NCI-H2171 treated with DMSO at 0.1 percent for 48 hours (cell line): ENCODE measurements around the gene SLC8A1.

Experiments
- DNase-seq: peaks from one replicate; lab custom pipeline; 2025; lab: John Stamatoyannopoulos, UW

Gene SLC8A1

GRCh38 chr2:40270372-40270771, 181.5 kb downstream of the SLC8A1 start:
- no peak for DNase-seq

- no peak for DNase-seq
These were observed 183.3 kb downstream of the SLC8A1 start for GRCh38 chr2:40268566-40268965.

DNA sequence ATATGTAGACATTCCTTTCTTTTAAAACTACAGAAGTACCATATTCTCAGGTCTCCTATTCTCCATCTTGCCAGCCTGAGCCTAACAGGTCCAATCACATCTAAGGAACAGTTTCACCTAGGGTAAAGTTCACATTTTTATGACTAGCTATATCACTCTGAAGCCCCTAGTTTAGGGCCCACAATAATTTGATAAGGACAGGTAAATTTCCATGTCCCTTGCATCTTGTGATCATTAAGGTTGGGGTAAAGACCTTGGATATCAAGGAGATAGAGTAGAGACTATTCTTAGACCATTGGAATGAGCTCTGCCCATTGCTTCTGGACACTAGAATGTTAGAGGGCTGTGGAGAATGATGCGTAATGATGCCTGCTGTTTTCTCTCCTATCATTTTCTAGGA, 185.7 kb downstream of the SLC8A1 start:
- DNase-seq: no peak

GRCh38 chr2:40265602-40266001, 186.3 kb downstream of the SLC8A1 start:
- no peak for DNase-seq

- no peak for DNase-seq
These were observed 190.8 kb downstream of the SLC8A1 start for GRCh38 chr2:40261042-40261441.

DNA sequence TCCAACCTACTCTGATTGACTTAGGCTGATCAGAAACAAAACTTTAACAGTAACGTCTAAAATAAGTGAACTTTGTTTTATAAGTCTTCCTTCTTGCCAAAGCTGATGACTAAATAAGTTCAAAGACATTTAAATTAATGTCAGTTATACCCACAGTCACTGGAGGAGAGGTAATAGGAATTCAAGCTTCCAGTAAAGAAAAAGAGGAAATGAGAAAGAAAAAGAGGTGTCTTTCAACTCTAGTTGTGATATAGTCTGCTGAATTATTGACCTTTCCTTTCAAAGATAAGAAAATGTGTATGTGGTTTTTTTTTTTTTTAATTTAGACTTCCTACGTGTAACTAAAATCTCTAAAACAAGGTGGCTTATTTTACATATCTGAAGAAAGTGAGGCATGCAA, 191.5 kb downstream of the SLC8A1 start:
- DNase-seq: no peak

GRCh38 chr2:40259900-40260299, 192.0 kb downstream of the SLC8A1 start:
- DNase-seq: no peak

DNA sequence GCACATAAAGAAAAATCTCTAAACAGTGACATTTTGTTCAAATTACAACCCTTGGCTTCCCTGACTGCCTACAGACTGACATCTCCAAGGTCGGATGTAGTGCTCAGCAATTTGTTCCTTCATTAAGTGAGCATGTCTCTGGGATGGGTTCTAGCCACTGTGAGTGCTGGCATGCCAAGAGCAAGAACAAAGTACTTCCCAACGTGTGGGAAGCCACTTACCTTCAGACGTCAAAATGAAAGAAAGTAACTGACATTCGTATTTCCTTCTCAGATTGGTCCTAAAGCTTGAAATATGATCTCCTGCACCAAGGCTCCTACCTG, 193.8 kb downstream of the SLC8A1 start:
- DNase-seq: no peak

DNA sequence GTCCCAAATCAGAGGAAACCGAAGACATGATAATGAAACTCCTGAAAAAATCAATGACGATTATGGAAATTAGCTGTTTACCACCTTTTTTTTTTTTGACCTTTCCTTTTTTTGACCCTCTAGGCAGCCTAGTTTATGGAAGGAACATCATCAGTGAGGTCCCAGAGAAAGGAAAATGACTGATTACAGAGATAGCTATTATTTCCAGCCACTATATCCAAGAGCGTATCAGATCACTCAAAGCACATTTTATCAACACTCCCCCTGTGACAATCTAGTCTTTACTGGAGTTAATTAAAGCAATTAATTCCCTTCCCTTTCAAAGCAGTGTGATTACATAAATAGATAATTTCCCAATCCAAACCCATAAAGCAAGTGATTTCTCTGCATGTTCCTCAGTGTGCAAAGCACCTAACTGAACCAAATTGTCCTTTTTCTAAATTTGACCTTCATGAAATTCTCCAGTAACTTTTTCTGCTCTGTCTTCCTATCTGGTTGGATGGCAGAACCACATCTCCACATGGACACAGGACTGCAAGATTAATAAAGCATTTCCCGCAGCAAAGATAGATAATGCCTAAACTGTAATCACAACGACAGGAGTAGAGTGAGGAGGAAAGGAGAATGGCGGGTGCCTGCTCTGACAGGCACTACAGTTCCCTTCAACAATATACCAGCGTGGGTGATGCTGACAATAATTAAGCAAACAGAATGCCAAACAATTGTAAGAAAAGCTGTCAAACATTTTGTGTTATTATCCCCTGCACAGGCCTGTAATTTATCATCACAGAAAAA, 194.4 kb downstream of the SLC8A1 start:
- DNase-seq: no peak

DNA sequence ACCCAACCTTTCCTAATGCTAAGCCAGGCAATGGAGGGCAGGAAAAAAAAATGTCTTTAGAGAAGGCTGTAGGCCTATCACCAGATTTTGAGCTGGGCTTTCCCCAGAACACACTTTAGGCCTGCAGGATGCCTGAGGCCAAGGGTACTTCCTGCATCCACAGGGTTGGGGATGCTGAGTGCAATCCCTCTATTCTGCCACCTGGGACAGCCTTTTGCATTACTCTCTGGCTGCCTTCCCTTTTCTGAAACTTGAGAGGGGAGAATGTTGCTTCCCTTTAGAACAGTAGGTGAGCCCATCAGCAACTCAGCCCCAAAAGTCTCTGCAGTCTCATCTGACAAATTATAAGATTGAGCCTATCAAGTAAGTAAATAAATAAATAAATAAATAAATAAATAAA, 195.2 kb downstream of the SLC8A1 start:
- peak; percentile 35 for DNase-seq

DNA sequence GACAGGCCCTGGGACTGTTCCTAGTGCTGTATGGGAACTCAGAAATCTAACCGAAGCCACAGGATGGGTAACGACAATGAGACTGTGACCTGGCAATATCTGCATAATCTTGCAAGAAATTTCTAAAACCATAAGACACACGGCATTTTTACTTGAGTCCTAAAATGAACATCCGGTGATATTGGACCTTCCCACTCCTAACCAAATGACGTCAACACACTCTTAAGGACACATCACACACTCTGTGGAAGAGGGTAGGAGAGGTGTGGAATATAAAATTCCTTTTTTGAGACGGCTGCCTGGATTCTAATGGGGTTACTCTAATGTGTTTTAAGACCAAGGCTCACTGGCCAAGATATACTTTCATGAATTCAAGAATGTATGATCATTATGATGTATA, 195.9 kb downstream of the SLC8A1 start:
- no peak for DNase-seq

DNA sequence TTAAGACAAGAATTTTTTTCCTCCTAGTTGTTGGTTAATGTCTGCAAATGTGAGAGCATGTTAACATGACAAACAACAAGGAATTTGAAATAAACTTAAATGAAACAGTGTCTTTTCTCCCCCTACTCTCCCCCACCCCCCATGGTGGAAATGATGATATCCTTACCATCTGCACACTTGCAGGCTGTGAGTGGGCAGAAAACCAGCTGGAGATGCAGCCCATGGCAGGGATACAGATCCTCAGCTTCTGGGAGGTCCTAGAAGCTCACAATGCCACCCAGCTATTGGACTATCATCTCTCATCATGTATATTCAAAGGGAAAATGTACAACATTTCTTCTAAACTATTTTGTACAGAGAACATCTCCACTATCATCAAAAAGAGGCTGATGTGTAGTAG, 196.8 kb downstream of the SLC8A1 start:
- DNase-seq: no peak

DNA sequence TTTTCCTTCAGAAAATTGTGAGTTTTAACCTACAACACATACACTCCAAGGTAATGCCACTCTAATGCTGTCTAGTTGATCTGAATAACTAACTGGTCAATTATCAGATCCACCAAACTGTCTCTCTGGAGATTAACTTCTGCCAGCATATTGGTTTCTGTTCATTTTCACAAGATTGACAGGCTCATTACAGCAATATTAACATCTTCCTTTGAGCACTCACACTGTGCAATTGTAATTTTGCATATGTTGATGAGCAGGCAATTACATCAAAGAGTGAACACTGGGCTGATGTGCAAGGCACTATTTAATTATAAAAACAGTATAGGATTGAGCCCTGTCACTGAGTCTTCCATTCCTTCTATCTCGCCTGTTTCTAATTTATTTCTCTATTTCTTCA, 197.3 kb downstream of the SLC8A1 start:
- DNase-seq: no peak

- DNase-seq: peak; percentile 27
These were observed 200.8 kb downstream of the SLC8A1 start for GRCh38 chr2:40251137-40251536.

DNA sequence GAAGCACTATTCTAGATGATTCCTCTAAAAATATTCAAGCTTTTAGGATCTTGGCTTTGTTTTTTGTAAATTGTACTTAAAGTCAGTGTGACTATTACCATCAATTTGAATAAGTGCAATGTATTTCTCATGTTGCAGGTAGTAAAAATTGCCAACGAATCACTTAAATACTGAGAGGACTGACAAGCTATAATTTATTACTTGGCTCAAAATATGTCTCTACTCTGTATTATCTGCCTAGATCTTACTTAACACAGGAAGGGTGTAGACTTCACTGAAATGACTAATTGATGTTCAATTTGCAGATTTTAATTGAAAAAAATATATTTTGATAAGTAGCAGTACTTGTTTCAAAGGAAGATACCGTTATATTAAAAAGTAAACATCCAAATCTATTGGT, 202.3 kb downstream of the SLC8A1 start:
- no peak for DNase-seq

DNA sequence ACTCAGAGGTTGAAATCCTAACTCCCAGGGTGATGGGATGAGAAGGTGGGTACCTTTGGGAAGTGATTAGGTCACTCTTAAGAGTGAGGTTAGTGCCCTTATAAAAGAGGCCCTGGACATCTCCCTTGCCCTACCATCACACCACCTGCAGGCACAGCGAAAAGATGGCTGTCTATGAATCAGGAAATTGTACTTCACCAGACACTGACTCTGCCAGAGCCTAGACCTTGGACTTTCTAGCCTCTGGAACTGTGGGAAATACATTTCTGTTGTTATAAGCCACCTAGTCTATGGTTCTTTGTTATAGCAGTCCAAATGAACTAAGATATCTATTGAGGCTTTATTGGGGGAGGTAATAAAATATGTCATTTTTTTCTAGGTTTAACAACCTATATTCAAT, 203.6 kb downstream of the SLC8A1 start:
- DNase-seq: no peak

DNA sequence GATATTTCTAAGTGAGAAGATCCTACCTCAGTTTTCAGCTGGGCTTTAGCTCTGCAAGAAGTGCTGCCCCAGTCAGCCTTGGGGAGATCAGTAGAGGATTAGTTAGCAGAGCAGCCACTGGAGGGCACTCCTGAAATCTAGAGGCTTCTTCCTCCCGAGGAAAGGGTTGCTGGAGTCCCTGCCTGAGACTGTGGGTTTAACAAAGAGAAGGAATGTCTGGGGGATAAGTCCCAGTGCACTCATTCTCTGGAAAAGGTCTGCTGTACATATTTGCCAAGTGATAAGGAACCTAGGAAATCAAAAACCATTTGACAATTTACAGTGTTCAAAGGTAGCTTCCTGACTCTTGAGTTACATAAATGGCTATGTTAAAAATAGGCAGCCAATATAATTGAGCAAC, 207.2 kb downstream of the SLC8A1 start:
- peak; percentile 14 for DNase-seq

DNA sequence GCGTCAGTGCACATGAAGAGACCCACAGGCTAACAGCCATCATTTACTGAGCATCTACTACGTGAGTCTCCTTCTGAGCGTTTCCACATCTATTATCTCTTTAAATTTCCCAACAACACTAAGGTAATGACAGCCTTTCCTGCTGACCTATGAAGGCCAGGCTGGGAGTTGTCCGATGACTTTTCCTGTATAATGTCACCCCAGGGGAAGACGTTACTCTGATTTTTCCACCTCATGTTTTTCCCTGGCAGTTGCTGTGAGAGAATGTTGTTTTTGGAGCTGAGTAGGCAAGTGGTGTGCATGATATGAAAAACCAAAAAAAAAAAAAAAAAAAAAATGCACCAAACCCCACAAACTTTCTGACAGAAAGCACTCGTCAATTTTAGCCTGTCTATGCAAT, 207.6 kb downstream of the SLC8A1 start:
- DNase-seq: no peak

DNA sequence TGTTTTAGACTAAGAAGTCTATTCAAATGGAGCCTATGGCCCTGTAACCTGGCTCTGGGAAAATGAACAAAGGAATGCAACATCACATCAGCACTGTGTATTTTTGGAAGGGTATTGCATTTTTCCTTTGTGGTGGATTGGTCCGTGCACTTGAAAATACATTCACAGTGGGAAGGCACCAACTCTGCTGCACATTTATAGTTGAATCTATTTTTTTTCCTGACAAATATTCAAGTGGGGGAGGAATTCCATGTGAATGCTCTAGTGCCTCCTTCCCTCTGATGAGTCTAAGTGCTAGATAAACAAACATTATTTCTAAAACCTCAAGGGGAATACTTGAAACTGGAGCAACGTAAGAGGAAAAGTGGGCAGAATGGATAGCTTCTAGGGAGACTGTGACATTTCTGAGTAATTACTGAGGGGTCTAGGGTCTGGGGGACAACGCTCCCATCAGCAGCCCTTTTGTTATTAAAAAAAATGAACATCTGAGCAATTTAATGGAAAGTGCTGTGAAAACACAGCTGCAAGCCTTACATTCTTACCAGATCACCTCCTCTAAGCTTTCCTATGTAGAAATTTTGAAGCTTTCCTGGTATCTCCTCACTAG, 208.2 kb downstream of the SLC8A1 start:
- no peak for DNase-seq

DNA sequence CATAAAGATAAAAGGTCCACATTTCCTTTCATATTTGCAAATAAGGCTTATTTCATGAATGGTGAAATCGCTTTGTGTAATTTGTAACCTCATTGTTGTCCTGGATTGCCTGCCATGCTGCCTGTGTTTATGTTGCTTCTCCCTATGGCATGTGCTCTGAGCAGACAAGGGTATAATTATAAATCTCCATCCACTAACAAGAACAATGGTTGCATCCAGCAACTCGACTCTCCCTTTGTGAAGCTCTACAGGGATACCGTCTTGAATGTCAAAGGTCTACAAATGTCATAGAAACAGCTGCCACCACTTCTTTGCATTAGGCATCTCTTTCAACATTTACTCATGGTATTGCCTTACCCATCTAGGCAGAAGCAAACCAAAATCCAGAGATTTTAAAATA, 209.6 kb downstream of the SLC8A1 start:
- no peak for DNase-seq

DNA sequence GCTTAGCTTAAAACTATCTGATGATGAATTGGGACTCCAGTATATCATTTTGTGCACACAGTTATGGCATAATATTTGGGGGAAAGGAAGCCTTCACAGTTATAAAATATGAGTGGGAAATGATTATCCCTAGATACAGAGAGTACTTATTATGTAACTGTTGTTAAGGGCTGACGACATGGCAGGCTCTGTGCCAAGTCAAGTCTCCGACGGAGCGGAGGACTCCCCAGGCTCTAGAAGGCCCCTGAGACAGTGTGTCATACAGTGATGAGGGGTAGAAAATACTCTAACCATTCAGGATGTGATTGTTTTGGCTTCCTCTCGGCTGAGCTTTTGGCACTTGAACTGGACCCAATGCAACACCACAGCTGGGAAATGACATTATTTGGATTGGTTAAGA, 211.8 kb downstream of the SLC8A1 start:
- peak; percentile 16 for DNase-seq

- DNase-seq: no peak
These were observed 221.0 kb downstream of the SLC8A1 start for GRCh38 chr2:40230707-40231432.

DNA sequence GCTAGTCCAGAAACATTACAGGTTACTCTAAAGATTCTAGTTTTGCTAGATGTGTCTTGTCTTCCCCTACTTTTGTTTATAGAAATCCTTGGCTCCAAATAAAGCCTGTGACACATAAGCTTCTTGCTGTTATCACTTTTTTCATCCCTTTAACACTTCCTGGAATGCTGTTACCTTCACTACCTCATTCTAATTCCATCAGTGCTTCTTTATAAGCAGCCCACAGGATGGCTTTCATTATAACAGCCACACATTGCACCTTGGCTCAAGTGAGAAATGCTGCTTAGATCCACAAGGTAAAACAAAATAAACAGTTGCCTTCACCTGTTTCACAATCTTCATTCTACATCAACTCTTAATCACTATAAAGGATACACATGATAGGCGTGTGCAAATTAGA, 221.7 kb downstream of the SLC8A1 start:
- no peak for DNase-seq
